ENCODE results near the gene EIF2AK3. TPM values are rescaled to one million over a fixed set of nuclear protein-coding genes. Genes with fewer than 3 reads are reported as not detected.

EIF2AK3 gene
- total RNA-seq, 1 donor from 2014 or later, result 16.0 TPM

DNA sequence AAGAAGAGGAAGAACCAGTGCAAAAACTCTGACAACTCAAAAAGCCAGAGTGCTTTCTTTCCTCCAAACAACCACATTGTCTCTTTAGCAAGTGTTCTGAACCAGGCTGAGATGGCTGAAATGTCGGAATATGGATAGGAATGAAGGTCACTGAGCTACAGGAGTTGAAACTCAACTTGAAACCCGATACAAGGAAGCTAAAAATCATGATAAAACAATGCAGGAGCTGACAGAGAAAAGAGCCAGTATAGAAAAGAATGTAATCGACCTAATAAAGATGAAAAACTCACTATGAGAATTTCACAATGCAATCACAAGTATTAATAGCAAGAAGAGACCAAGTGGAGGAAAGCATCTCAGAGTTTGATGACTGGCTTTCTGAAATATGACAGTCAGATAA is 15.0 kb upstream of the EIF2AK3 start:
- Histone ChIP-seq H3K9me3 (no peaks in the 10 kb centered on the region), H3K4me3 (no peak overlapping the region), H3K36me3 (no peaks in the 10 kb centered on the region), H3K4me1 (no peaks in the 10 kb centered on the region), H3K27ac (no peak overlapping the region), H3K27me3 (ENCODE audit: low read depth) (no peaks in the 10 kb centered on the region)
- intact Hi-C loops (cut with DNase I), result no loop called here
- no peak for ATAC-seq
- no peak for DNase-seq
- TF ChIP-seq, protein P1, sequence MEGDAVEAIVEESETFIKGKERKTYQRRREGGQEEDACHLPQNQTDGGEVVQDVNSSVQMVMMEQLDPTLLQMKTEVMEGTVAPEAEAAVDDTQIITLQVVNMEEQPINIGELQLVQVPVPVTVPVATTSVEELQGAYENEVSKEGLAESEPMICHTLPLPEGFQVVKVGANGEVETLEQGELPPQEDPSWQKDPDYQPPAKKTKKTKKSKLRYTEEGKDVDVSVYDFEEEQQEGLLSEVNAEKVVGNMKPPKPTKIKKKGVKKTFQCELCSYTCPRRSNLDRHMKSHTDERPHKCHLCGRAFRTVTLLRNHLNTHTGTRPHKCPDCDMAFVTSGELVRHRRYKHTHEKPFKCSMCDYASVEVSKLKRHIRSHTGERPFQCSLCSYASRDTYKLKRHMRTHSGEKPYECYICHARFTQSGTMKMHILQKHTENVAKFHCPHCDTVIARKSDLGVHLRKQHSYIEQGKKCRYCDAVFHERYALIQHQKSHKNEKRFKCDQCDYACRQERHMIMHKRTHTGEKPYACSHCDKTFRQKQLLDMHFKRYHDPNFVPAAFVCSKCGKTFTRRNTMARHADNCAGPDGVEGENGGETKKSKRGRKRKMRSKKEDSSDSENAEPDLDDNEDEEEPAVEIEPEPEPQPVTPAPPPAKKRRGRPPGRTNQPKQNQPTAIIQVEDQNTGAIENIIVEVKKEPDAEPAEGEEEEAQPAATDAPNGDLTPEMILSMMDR (IDR thresholded peaks at IDR 0.05), result no peak

GRCh38 chr2:88641330-88641729 is 14.1 kb upstream of the EIF2AK3 start:
- H3K9me3 ChIP-seq, result no peaks in the 10 kb centered on the region
- no peak overlapping the region for H3K4me3 ChIP-seq
- H3K36me3 ChIP-seq, result no peaks in the 10 kb centered on the region
- DNase-seq (no peak), ATAC-seq (peak in 1 of 2 donors; percentile 25)
- no peak overlapping the region for H3K27ac ChIP-seq
- intact Hi-C loops (cut with DNase I), result no loop called here
- no peaks in the 10 kb centered on the region for H3K27me3 ChIP-seq (ENCODE audit: low read depth)
- H3K4me1 ChIP-seq, result no peaks in the 10 kb centered on the region
- TF ChIP-seq, protein P1 (IDR thresholded peaks at IDR 0.05), result no peak

- ATAC-seq, result no peak
- Histone ChIP-seq H3K9me3 (no peaks in the 10 kb centered on the region), H3K27me3 (ENCODE audit: low read depth) (no peaks in the 10 kb centered on the region), H3K4me1 (no peaks in the 10 kb centered on the region), H3K36me3 (no peaks in the 10 kb centered on the region), H3K4me3 (no peak overlapping the region), H3K27ac (no peak overlapping the region)
- TF ChIP-seq, protein P1 (IDR thresholded peaks at IDR 0.05), result no peak
- DNase-seq, result no peak
- intact Hi-C loops (cut with DNase I), result no loop called here
Observed at GRCh38 chr2:88639865-88640264, 12.6 kb upstream of the EIF2AK3 start.

DNA sequence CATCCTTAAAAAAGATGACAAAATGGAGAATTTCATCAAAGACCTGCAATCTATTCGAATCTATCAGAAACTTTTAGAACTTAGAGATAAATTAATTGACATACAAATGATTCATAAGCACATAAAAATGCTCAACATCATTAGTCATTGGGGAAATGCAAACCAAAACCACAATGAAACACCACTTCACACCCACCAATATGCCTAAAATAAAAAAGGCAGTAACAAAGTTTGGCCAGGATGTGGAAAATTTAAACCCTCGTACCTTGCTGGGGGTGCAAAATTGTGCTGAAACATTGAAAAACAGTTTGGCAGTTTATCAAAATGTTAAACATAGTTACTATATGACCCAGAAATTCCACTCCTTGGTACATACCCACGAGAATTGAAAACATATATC is 11.5 kb upstream of the EIF2AK3 start:
- Histone ChIP-seq H3K4me3 (no peak overlapping the region), H3K36me3 (no peaks in the 10 kb centered on the region), H3K27ac (no peak overlapping the region), H3K27me3 (ENCODE audit: low read depth) (no peaks in the 10 kb centered on the region), H3K9me3 (no peaks in the 10 kb centered on the region), H3K4me1 (no peaks in the 10 kb centered on the region)
- ATAC-seq, result no peak
- TF ChIP-seq, protein P1 (IDR thresholded peaks at IDR 0.05), result no peak
- no peak for DNase-seq
- intact Hi-C loops (cut with DNase I), result no loop called here

DNA sequence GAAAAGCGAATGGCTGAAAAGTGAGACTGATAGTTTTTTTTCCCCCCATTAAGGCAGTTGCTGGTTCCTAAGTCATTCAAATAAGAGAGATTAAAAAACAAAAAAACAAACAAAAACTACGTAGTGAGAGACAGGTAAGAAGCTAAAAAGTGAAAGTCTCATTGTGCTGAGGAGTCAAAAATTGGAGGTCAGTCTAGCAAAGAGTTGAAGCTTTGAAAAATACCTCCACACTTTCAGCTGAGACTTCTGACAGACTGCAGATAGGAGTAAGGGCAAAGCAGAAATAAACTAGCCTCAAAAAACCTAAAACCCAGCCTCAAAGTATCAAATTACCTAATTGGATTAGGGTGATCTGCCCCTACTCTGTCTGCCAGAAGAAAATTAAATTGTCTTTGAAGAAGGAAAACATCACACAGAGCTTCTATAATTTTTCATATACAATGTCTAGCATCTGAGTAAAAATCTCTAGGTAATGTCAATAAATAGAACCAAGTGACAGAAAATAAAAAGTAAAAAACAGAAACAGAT is 10.9 kb upstream of the EIF2AK3 start:
- no peaks in the 10 kb centered on the region for H3K4me1 ChIP-seq
- DNase-seq (no peak), ATAC-seq (no peak)
- no peaks in the 10 kb centered on the region for H3K9me3 ChIP-seq
- TF ChIP-seq, protein P1 (IDR thresholded peaks at IDR 0.05), result no peak
- no peak overlapping the region for H3K27ac ChIP-seq
- no peak overlapping the region for H3K4me3 ChIP-seq
- H3K27me3 ChIP-seq (ENCODE audit: low read depth), result no peaks in the 10 kb centered on the region
- intact Hi-C loops (cut with DNase I), result no loop called here
- no peaks in the 10 kb centered on the region for H3K36me3 ChIP-seq

DNA sequence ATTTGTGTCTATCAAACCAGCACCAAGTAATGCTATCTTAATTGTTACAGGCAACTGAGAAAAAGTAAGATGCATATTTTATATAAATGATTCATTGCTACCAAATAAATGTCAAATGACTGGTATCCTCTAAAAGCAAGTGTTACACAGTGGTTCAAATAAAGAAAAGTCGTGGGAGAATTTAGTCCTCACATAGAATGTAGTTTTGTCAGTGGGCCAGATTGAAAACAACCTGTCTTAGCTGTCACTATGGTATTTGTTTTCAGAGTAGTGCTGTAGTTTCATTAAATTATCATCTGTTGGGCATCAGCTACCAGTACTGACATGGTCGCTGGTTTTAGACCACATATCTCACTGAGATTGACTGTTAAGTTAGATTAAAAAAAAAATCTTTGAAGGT is 10.2 kb upstream of the EIF2AK3 start:
- H3K36me3 ChIP-seq, result no peaks in the 10 kb centered on the region
- TF ChIP-seq, protein P1 (IDR thresholded peaks at IDR 0.05), result no peak
- intact Hi-C loops (cut with DNase I), result no loop called here
- DNase-seq (no peak), ATAC-seq (no peak)
- no peaks in the 10 kb centered on the region for H3K27me3 ChIP-seq (ENCODE audit: low read depth)
- no peak overlapping the region for H3K4me3 ChIP-seq
- no peaks in the 10 kb centered on the region for H3K9me3 ChIP-seq
- no peaks in the 10 kb centered on the region for H3K4me1 ChIP-seq
- H3K27ac ChIP-seq, result no peak overlapping the region
